HG03159 (cell line): ENCODE data around the gene EPB41L2.
"Not testable (repeated sequence)": the region's sequence is repeated elsewhere in the genome, so short reads cannot be mapped to it uniquely, and the experiment has no call there.

Experiments
- ATAC-seq: cut with Tn5 transposase; IDR thresholded peaks from one replicate; pipeline ENCODE4 v1.9.1; 2021; ENCODE audit warnings: mild to moderate bottlenecking, moderate library complexity; ENCODE audit not compliant: unreplicated experiment

The EPB41L2 gene

GRCh38 chr6:131037194-131037897 is 25.7 kb downstream of the EPB41L2 start:
- no peak for ATAC-seq

- ATAC-seq = no peak
Measured at GRCh38 chr6:131036601-131037000, 26.4 kb downstream of the EPB41L2 start.

GRCh38 chr6:131036143-131036542 is 26.9 kb downstream of the EPB41L2 start:
- ATAC-seq = no peak

GRCh38 chr6:131035582-131035981 is 27.5 kb downstream of the EPB41L2 start:
- ATAC-seq = no peak

- ATAC-seq = no peak
Measured at GRCh38 chr6:131033631-131034030, 29.4 kb downstream of the EPB41L2 start.

GRCh38 chr6:131029626-131030297 is 33.3 kb downstream of the EPB41L2 start:
- ATAC-seq = peak; percentile 95

GRCh38 chr6:131027326-131027725 is 35.7 kb downstream of the EPB41L2 start:
- no peak for ATAC-seq

- ATAC-seq = no peak
Measured at GRCh38 chr6:131026243-131026642, 36.8 kb downstream of the EPB41L2 start.

GRCh38 chr6:131024565-131024964 is 38.5 kb downstream of the EPB41L2 start:
- ATAC-seq = peak; percentile 68

- no peak for ATAC-seq
Measured at GRCh38 chr6:131023834-131024504, 39.1 kb downstream of the EPB41L2 start.

- no peak for ATAC-seq
Measured at GRCh38 chr6:131022691-131023090, 40.4 kb downstream of the EPB41L2 start.

- no peak for ATAC-seq
Measured at GRCh38 chr6:131017962-131018361, 45.1 kb downstream of the EPB41L2 start.

GRCh38 chr6:131015630-131016263 is 47.3 kb downstream of the EPB41L2 start:
- ATAC-seq = no peak

GRCh38 chr6:131015025-131015591 is 47.9 kb downstream of the EPB41L2 start:
- ATAC-seq = no peak

- ATAC-seq = no peak
Measured at GRCh38 chr6:131014080-131014776, 48.8 kb downstream of the EPB41L2 start.

GRCh38 chr6:131013495-131013894 is 49.5 kb downstream of the EPB41L2 start:
- no peak for ATAC-seq

- ATAC-seq = no peak
Measured at GRCh38 chr6:131009790-131010189, 53.3 kb downstream of the EPB41L2 start.

- not testable (repeated sequence) for ATAC-seq
Measured at GRCh38 chr6:131008965-131009364, 54.1 kb downstream of the EPB41L2 start.

- ATAC-seq = not testable (repeated sequence)
Measured at GRCh38 chr6:131007964-131008363, 55.1 kb downstream of the EPB41L2 start.

GRCh38 chr6:131007286-131007685 is 55.8 kb downstream of the EPB41L2 start:
- ATAC-seq = no peak
